Panc1 (cell line): Measurements from ENCODE around the gene ADARB1.

Experiments used
- TF ChIP-seq, protein P1 (sequence below): fragments of 450-650 bp; IDR thresholded peaks from 2 replicates; pipeline ENCODE4 v1.5.1; 2017; ENCODE audit warnings: mild to moderate bottlenecking
- TF ChIP-seq, protein P2 (sequence below), 2 experiments: IDR thresholded peaks; 2 replicates each; pipeline ENCODE4 v1.6.1; 2011 to 2012; ENCODE audit warnings: low read depth in 2 of 2, control low read depth in 1 of 2, low read length in 1 of 2, mild to moderate bottlenecking in 1 of 2, moderate library complexity in 1 of 2; ENCODE audit not compliant: insufficient read depth in 1 of 2

DNA sequence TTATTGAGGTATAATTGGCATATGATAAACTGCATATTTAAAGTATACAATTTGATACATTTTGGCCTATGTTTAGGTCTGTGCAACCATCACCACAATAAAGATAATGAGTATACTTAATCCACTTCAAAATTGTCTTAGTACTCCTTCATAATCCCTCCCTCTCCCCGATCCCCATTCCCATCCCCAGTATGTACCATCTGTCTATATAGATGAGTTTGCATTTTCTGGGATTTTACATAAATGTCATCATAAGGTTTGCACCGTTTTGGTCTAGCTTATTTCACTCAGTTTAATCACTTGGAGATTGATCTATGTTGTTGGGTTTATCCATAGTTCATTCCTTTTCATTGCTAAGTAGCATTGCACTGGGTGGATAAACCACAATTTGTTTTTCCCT lies 139.0 kb downstream of the ADARB1 start:
- TF ChIP-seq, protein P1, sequence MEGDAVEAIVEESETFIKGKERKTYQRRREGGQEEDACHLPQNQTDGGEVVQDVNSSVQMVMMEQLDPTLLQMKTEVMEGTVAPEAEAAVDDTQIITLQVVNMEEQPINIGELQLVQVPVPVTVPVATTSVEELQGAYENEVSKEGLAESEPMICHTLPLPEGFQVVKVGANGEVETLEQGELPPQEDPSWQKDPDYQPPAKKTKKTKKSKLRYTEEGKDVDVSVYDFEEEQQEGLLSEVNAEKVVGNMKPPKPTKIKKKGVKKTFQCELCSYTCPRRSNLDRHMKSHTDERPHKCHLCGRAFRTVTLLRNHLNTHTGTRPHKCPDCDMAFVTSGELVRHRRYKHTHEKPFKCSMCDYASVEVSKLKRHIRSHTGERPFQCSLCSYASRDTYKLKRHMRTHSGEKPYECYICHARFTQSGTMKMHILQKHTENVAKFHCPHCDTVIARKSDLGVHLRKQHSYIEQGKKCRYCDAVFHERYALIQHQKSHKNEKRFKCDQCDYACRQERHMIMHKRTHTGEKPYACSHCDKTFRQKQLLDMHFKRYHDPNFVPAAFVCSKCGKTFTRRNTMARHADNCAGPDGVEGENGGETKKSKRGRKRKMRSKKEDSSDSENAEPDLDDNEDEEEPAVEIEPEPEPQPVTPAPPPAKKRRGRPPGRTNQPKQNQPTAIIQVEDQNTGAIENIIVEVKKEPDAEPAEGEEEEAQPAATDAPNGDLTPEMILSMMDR, result no peak
- TF ChIP-seq, protein P2, sequence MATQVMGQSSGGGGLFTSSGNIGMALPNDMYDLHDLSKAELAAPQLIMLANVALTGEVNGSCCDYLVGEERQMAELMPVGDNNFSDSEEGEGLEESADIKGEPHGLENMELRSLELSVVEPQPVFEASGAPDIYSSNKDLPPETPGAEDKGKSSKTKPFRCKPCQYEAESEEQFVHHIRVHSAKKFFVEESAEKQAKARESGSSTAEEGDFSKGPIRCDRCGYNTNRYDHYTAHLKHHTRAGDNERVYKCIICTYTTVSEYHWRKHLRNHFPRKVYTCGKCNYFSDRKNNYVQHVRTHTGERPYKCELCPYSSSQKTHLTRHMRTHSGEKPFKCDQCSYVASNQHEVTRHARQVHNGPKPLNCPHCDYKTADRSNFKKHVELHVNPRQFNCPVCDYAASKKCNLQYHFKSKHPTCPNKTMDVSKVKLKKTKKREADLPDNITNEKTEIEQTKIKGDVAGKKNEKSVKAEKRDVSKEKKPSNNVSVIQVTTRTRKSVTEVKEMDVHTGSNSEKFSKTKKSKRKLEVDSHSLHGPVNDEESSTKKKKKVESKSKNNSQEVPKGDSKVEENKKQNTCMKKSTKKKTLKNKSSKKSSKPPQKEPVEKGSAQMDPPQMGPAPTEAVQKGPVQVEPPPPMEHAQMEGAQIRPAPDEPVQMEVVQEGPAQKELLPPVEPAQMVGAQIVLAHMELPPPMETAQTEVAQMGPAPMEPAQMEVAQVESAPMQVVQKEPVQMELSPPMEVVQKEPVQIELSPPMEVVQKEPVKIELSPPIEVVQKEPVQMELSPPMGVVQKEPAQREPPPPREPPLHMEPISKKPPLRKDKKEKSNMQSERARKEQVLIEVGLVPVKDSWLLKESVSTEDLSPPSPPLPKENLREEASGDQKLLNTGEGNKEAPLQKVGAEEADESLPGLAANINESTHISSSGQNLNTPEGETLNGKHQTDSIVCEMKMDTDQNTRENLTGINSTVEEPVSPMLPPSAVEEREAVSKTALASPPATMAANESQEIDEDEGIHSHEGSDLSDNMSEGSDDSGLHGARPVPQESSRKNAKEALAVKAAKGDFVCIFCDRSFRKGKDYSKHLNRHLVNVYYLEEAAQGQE (IDR thresholded peaks at IDR 0.05; ENCODE audit: insufficient read depth in 1 of 2, low read depth in 2 of 2, low read length in 1 of 2), result no peak
